T-helper 17 cell (primary cell): Measurements from ENCODE around the gene FGD6. TPM values are rescaled to one million over a fixed set of nuclear protein-coding genes. Genes with fewer than 3 reads are reported as not detected.
A peak's percentile ranks its signal among the peaks of the same experiment; 100 is the strongest.

Experiments
- ATAC-seq: fragments of 150-1000 bp; cut with Tn5 transposase; 2 replicates; pipeline ENCODE4 v1.10.0; 2021; ENCODE audit warnings: mild to moderate bottlenecking, moderate library complexity
- DNase-seq, 3 donors: peaks; one replicate each; pipeline versions ENCODE4 v3.0.0 to v3.0.0-alpha.2; 2020 to 2021
- H3K9me3 ChIP-seq: one replicate; pipeline ENCODE4 v1.7.0; 2013; ENCODE audit warnings: low read length, mild to moderate bottlenecking; ENCODE audit not compliant: control insufficient read depth, poor library complexity, severe bottlenecking
- H3K27ac Mint-ChIP-seq: one replicate; pipeline ENCODE4 v1.8.0; 2022; ENCODE audit warnings: mild to moderate bottlenecking, moderate library complexity, mixed read lengths
- H3K27me3 Mint-ChIP-seq: one replicate; pipeline ENCODE4 v1.8.0; 2022; ENCODE audit warnings: mixed read lengths
- H3K36me3 Mint-ChIP-seq: one replicate; pipeline ENCODE4 v1.8.0; 2022; ENCODE audit warnings: low read depth, mixed read lengths
- H3K4me1 Mint-ChIP-seq: one replicate; pipeline ENCODE4 v1.8.0; 2022; ENCODE audit warnings: mild to moderate bottlenecking, mixed read lengths
- H3K4me3 Mint-ChIP-seq: one replicate; pipeline ENCODE4 v1.8.0; 2022; ENCODE audit warnings: mild to moderate bottlenecking, moderate library complexity, mixed read lengths
- total RNA-seq, 4 donors: library from RNA in 2 of 4; stranded (reverse) in 2 of 4; gene quantifications; one replicate each; pipeline ENCODE4 v1.2.3 and lab custom pipeline; 2022 to 2026

The FGD6 gene
- total RNA-seq, 2 donors from 2014 or later, result 1.2 to 1.3 TPM

GRCh38 chr12:95057424-95057823 lies 159.8 kb downstream of the FGD6 start:
- Mint-ChIP-seq H3K4me3 (no peak overlapping the region), H3K36me3 (no peaks in the 10 kb centered on the region), H3K4me1 (peaks cover 3% of the 10 kb centered on the region), H3K27me3 (no peaks in the 10 kb centered on the region), H3K27ac (no peak overlapping the region)
- ATAC-seq, result no peak
- DNase-seq, result no peak
- no peaks in the 10 kb centered on the region for H3K9me3 ChIP-seq

DNA sequence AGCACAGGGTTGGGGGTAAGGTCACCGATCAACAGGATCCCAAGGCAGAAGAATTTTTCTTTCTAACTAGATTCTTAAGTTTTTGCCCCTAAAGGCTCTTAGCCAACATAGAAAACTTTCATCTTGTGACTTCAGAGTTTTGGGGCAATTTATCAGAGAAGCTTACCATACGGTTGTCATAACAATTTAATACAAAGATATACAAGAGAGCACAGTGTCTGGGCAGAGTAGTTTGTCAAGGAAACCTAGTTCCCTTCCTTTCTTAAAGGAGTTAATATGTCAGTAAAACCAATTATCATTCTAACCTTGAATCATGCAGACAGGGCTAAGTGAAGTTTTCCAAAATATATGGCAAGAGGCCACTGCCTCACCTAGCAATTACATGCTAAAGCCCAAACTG lies 162.2 kb downstream of the FGD6 start:
- H3K9me3 ChIP-seq, result no peaks in the 10 kb centered on the region
- Mint-ChIP-seq H3K4me3 (no peak overlapping the region), H3K27me3 (no peaks in the 10 kb centered on the region), H3K36me3 (no peaks in the 10 kb centered on the region), H3K27ac (no peak overlapping the region), H3K4me1 (no peaks in the 10 kb centered on the region)
- ATAC-seq (no peak), DNase-seq (no peak)

- no peak for ATAC-seq
- Mint-ChIP-seq H3K4me3 (no peak overlapping the region), H3K36me3 (no peaks in the 10 kb centered on the region), H3K27me3 (no peaks in the 10 kb centered on the region), H3K4me1 (no peaks in the 10 kb centered on the region), H3K27ac (peak overlapping the region; percentile 39)
- DNase-seq, result no peak
- no peaks in the 10 kb centered on the region for H3K9me3 ChIP-seq
Measured at GRCh38 chr12:95054206-95054605, 163.1 kb downstream of the FGD6 start.

DNA sequence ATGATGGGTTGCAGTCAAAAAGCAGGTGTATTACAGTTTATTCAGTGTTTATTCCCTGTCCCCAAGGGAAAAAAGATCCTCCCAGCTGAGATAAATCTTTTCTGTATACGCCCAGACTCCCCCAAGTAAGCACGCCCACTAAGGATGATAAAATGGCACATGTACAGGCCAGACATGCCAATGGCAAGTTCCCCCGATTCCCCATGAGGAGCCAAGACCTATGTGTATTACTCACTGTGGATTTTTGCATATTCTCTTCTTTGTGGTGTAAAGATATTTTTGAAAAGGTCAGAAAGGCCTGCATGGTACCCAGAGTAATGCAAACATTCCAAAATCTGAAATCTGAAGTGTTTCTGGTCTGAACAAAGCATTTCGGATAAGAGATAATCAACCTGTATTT lies 166.0 kb downstream of the FGD6 start:
- Mint-ChIP-seq H3K4me1 (no peaks in the 10 kb centered on the region), H3K4me3 (no peak overlapping the region), H3K36me3 (peaks cover 3% of the 10 kb centered on the region), H3K27me3 (no peaks in the 10 kb centered on the region), H3K27ac (no peak overlapping the region)
- no peak for DNase-seq
- H3K9me3 ChIP-seq, result no peaks in the 10 kb centered on the region
- no peak for ATAC-seq

- no peaks in the 10 kb centered on the region for H3K9me3 ChIP-seq
- DNase-seq (no peak), ATAC-seq (no peak)
- no peak overlapping the region for H3K27ac Mint-ChIP-seq
- no peak overlapping the region for H3K4me3 Mint-ChIP-seq
- H3K4me1 Mint-ChIP-seq, result peaks cover 12% of the 10 kb centered on the region
- H3K27me3 Mint-ChIP-seq, result no peaks in the 10 kb centered on the region
- peaks cover 2% of the 10 kb centered on the region for H3K36me3 Mint-ChIP-seq
Measured at GRCh38 chr12:95037906-95038305, 179.4 kb downstream of the FGD6 start.

DNA sequence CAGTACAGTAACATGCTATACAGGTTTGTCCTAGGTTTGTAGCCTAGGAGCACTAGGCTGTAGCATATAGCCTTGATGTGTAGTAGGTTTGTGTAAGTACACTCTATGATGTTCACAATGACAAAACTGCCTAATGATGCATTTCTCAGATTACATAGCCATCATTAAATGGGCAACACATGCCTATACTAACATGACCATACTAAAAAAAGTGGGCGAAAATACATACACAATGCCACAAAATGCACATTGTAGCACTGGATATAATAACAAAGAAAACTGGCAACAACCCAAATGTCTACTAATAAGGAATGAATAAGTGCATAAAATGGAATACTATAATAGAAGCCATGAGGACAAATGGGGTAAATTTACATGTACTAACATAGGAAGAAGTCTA lies 182.5 kb downstream of the FGD6 start:
- no peaks in the 10 kb centered on the region for H3K27me3 Mint-ChIP-seq
- no peak overlapping the region for H3K27ac Mint-ChIP-seq
- no peak overlapping the region for H3K4me3 Mint-ChIP-seq

More for the DNA sequence above, 182.5 kb downstream of the FGD6 start:
- DNase-seq (no peak), ATAC-seq (no peak)
- H3K4me1 Mint-ChIP-seq, result peaks cover 10% of the 10 kb centered on the region
- H3K36me3 Mint-ChIP-seq, result peaks cover 2% of the 10 kb centered on the region
- no peaks in the 10 kb centered on the region for H3K9me3 ChIP-seq

Other genes starting within 250 kb of the FGD6 start
- gene NDUFA12, start 213.8 kb downstream of the FGD6 start, total RNA-seq, result 10 to 100 TPM; 57.7 to 65.2 TPM
- gene NR2C1, start 143.8 kb downstream of the FGD6 start, total RNA-seq, result 10 to 100 TPM; 49.9 to 55.6 TPM
- gene VEZT, start 340 bp upstream of the FGD6 start, total RNA-seq, result 10 to 100 TPM; 46.4 to 54.9 TPM